Neuronal stem cell (in vitro differentiated cells): ENCODE data around the gene ADCY10.

Experiments used
- DNase-seq: peaks from one replicate; pipeline ENCODE4 v3.0.0-alpha.2; 2013; ENCODE audit warnings: low spot score
- H2AFZ ChIP-seq: one replicate; pipeline ENCODE4 v1.6.1; 2013; ENCODE audit warnings: mild to moderate bottlenecking, low read length, inconsistent platforms
- H2AK5ac ChIP-seq: 2 replicates; pipeline ENCODE4 v1.6.1; 2013; ENCODE audit warnings: low read depth, mild to moderate bottlenecking, inconsistent platforms, low read length, moderate library complexity, mixed read lengths
- H2BK120ac ChIP-seq: 2 replicates; pipeline ENCODE4 v1.6.1; 2013; ENCODE audit warnings: low read depth, mild to moderate bottlenecking, inconsistent platforms, low read length, moderate library complexity, mixed read lengths
- H2BK12ac ChIP-seq: one replicate; pipeline ENCODE4 v1.6.1; 2013; ENCODE audit warnings: low read length, inconsistent platforms
- H2BK15ac ChIP-seq: 2 replicates; pipeline ENCODE4 v1.6.1; 2013; ENCODE audit warnings: mild to moderate bottlenecking, low read length, inconsistent platforms, mixed read lengths
- H2BK5ac ChIP-seq: one replicate; pipeline ENCODE4 v1.6.1; 2013; ENCODE audit warnings: inconsistent platforms, mild to moderate bottlenecking, low read length, moderate library complexity
- H3K14ac ChIP-seq: one replicate; pipeline ENCODE4 v1.6.1; 2013; ENCODE audit warnings: low read length, inconsistent platforms
- H3K18ac ChIP-seq: 2 replicates; pipeline ENCODE4 v1.6.1; 2013; ENCODE audit warnings: low read length, inconsistent platforms
- H3K23ac ChIP-seq: 2 replicates; pipeline ENCODE4 v1.6.1; 2013; ENCODE audit warnings: low read depth, mild to moderate bottlenecking, mixed read lengths, low read length, inconsistent platforms; ENCODE audit not compliant: poor library complexity
- H3K27ac ChIP-seq: replicated peaks from 3 replicates; pipeline ENCODE4 v1.5.1; 2013; ENCODE audit warnings: low read length, inconsistent platforms
- H3K27me3 ChIP-seq, 3 experiments: 2 replicates each; pipeline ENCODE4 v1.6.1; 2013; ENCODE audit warnings: low read length in 3 of 3, mild to moderate bottlenecking in 2 of 3, inconsistent platforms in 1 of 3, low read depth in 1 of 3, mixed read lengths in 1 of 3, moderate library complexity in 1 of 3; ENCODE audit not compliant: control insufficient read depth in 3 of 3, insufficient read depth in 3 of 3
- H3K36me3 ChIP-seq, 2 donors: replicated peaks in 1 of 2; 2 replicates each; pipeline ENCODE4 v1.6.1; 2013; ENCODE audit warnings: low read length in 2 of 2; ENCODE audit not compliant: control insufficient read depth in 2 of 2, insufficient read depth in 2 of 2
- H3K4ac ChIP-seq: 2 replicates; pipeline ENCODE4 v1.6.1; 2013; ENCODE audit warnings: inconsistent platforms, mild to moderate bottlenecking, low read length, moderate library complexity
- H3K4me1 ChIP-seq, 2 donors: 1 replicate in 1 of 2; 2 replicates in 1 of 2; pipeline ENCODE4 v1.6.1; 2013; ENCODE audit warnings: low read length in 2 of 2, low read depth in 1 of 2; ENCODE audit not compliant: control insufficient read depth in 2 of 2, insufficient read depth in 1 of 2
- H3K4me2 ChIP-seq: one replicate; pipeline ENCODE4 v1.6.1; 2013; ENCODE audit warnings: mild to moderate bottlenecking, low read length, inconsistent platforms; ENCODE audit not compliant: insufficient read depth, poor library complexity, severe bottlenecking
- H3K4me3 ChIP-seq, 2 donors: 2 replicates each; pipeline ENCODE4 v1.5.1; 2013; ENCODE audit warnings: low read length in 2 of 2, mild to moderate bottlenecking in 2 of 2, inconsistent platforms in 1 of 2, moderate library complexity in 1 of 2
- H3K79me1 ChIP-seq: one replicate; pipeline ENCODE4 v1.6.1; 2013; ENCODE audit warnings: low read depth, mild to moderate bottlenecking, inconsistent platforms, low read length, moderate library complexity
- H3K9ac ChIP-seq: one replicate; pipeline ENCODE4 v1.6.1; 2013; ENCODE audit warnings: mild to moderate bottlenecking, low read depth, low read length, inconsistent platforms; ENCODE audit not compliant: poor library complexity
- H3K9me3 ChIP-seq, 2 donors: replicated peaks in 1 of 2; 2 replicates each; pipeline versions ENCODE3 to v1.6.1; 2013; ENCODE audit warnings: low read length in 2 of 2, mild to moderate bottlenecking in 2 of 2, inconsistent platforms in 1 of 2, low read depth in 1 of 2, mixed read lengths in 1 of 2, moderate library complexity in 1 of 2; ENCODE audit not compliant: control insufficient read depth in 2 of 2, insufficient read depth in 1 of 2
- H4K8ac ChIP-seq: one replicate; pipeline ENCODE4 v1.6.1; 2013; ENCODE audit warnings: low read depth, mild to moderate bottlenecking, inconsistent platforms, low read length, moderate library complexity
- H4K91ac ChIP-seq: one replicate; pipeline ENCODE4 v1.6.1; 2013; ENCODE audit warnings: low read length, low read depth, mild to moderate bottlenecking, inconsistent platforms; ENCODE audit not compliant: poor library complexity
- WGBS, 2 donors: extraction: QIAGEN DNeasy Blood & Tissue Kit; methylation state at CpG; one replicate each; pipeline ENCODE4 v1.1.7; 2013; ENCODE audit warnings: missing lambda C conversion rate in 2 of 2, mixed read lengths in 1 of 2; ENCODE audit not compliant: insufficient read length in 2 of 2, insufficient replicate concordance in 1 of 2; ENCODE audit errors: extremely low coverage in 2 of 2; 5-methylcytosine and 5-hydroxymethylcytosine counted together

The ADCY10 gene

DNA sequence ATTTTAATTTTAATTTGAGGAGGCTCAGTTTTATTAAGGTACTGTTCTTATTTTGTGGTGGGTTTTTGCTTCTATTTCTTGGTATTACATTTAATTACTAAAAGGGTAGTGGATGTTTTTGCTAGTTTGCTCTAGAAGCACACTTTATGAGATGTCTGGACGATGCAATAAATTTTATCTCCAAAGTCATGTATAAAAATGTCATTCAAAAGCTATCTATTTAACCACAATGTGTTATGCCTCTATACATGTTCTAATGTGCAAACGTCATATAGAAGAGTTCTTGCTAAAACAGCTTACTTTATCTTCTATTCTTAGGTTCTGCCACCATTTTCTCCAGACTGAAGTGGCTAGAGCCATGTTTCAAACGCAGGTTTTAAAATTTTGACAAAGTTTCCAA, 35.9 kb upstream of the ADCY10 start:
- Histone ChIP-seq H2BK15ac (no peak overlapping the region), H3K27ac (no peak overlapping the region), H3K23ac (no peak overlapping the region), H2BK12ac (no peak overlapping the region), H3K4me1 (no peaks in the 10 kb centered on the region), H3K14ac (no peak overlapping the region), H3K4me2 (no peak overlapping the region), H3K4me3 (no peak overlapping the region), H3K9me3 (peaks cover 0 to 2% of the 10 kb centered on the region in 2 donors), H3K79me1 (no peaks in the 10 kb centered on the region), H2BK120ac (no peak overlapping the region), H3K18ac (no peak overlapping the region), H3K4ac (no peak overlapping the region), H3K36me3 (peaks cover 0 to 14% of the 10 kb centered on the region in 2 donors), H3K27me3 (no peaks in the 10 kb centered on the region), H2BK5ac (no peak overlapping the region), H4K8ac (no peak overlapping the region), H4K91ac (no peak overlapping the region), H3K9ac (no peak overlapping the region), H2AFZ (no peak overlapping the region), H2AK5ac (no peak overlapping the region)
- no peak for DNase-seq
- no CpG with 5 or more reads among the region's 3 CpGs for WGBS, 2 donors

DNA sequence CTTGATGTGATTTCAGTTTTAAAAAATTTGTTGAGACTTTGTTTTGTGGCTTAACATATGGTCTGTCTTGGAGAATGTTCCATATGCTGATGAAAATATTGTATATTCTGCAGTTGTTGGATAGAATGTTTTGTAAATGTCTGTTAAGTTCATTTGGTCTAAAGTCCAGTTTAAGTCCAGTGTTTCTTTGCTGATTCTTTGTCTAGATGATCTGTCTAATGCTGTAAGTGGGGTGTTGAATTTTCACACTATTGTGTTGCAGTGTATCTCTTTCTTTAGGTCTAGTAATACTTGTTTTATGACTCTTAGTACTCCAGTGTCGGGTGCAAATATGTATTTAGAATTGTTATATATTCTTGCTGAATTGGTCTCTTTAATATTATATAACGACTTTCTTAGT, 33.8 kb upstream of the ADCY10 start:
- H4K8ac ChIP-seq: no peak overlapping the region
- no peak overlapping the region for H2AK5ac ChIP-seq
- H3K14ac ChIP-seq: no peak overlapping the region
- H2BK120ac ChIP-seq: no peak overlapping the region
- peaks cover 0 to 3% of the 10 kb centered on the region in 2 donors for H3K36me3 ChIP-seq
- H3K18ac ChIP-seq: no peak overlapping the region
- H3K23ac ChIP-seq: no peak overlapping the region
- no peak overlapping the region for H2AFZ ChIP-seq
- DNase-seq: no peak
- H3K27me3 ChIP-seq: no peaks in the 10 kb centered on the region
- no peak overlapping the region for H2BK15ac ChIP-seq
- H2BK12ac ChIP-seq: no peak overlapping the region
- no peak overlapping the region for H2BK5ac ChIP-seq
- no peaks in the 10 kb centered on the region for H3K79me1 ChIP-seq
- H3K4me2 ChIP-seq: no peak overlapping the region
- H3K9me3 ChIP-seq: peaks cover 0 to 2% of the 10 kb centered on the region in 2 donors
- no peaks in the 10 kb centered on the region for H3K4me1 ChIP-seq
- H3K4me3 ChIP-seq: no peak overlapping the region
- no peak overlapping the region for H3K27ac ChIP-seq
- WGBS, 2 donors: no CpG with 5 or more reads among the region's 2 CpGs
- H4K91ac ChIP-seq: no peak overlapping the region
- H3K9ac ChIP-seq: no peak overlapping the region
- H3K4ac ChIP-seq: no peak overlapping the region

DNA sequence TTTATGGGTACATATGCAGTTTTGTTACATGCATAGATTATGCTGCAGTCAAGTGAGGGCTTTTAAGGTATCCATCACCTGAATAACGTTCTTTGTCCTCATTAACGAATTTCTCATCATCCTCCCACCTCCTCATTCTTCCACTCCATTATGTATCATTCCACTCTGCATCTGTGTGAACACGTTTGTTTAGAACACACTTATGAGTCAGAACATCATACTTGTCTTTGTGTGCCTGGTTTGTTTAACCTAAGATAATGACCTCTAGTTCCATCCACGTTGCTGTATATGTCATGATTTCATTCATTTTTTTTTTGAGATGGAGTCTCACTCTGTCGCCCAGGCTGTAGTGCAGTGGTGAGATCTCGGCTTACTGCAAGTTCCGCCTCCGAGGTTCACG, 29.6 kb upstream of the ADCY10 start:
- Histone ChIP-seq H2AK5ac (no peak overlapping the region), H3K18ac (no peak overlapping the region), H3K4me3 (no peak overlapping the region), H3K9me3 (peaks cover 0 to 2% of the 10 kb centered on the region in 2 donors), H3K27ac (no peak overlapping the region), H2BK5ac (no peak overlapping the region), H3K4me2 (no peak overlapping the region), H3K27me3 (no peaks in the 10 kb centered on the region), H3K4ac (no peak overlapping the region), H3K14ac (no peak overlapping the region), H3K36me3 (no peaks in the 10 kb centered on the region), H3K9ac (no peak overlapping the region), H4K8ac (no peak overlapping the region), H3K4me1 (no peaks in the 10 kb centered on the region), H4K91ac (no peak overlapping the region), H2BK12ac (no peak overlapping the region), H2BK15ac (no peak overlapping the region), H2AFZ (no peak overlapping the region), H3K79me1 (peaks cover 2% of the 10 kb centered on the region), H2BK120ac (no peak overlapping the region), H3K23ac (no peak overlapping the region)
- WGBS, 2 donors: 100% methylated on average over 1 to 2 of the region's 9 CpGs
- DNase-seq: no peak

DNA sequence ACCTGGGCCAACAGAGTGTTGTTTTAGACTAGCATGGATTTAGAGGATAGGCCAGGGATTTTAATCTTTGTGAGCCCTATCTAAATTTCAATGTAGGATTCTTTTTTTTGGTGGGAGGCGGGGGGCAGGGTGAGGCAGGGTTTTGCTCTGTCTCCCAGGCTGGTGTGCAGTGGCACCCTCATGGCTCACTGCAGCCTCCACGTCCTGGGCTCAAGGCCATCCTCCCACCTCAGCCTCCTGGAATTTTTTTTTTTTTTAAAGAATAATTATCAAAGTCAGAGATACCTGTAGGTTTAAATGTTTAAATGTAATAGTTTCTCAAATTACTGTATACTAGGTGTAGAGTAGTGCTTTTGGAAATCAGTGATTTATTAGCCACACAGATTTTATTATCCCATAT, 26.3 kb upstream of the ADCY10 start:
- H2BK15ac ChIP-seq: no peak overlapping the region
- no peak overlapping the region for H3K9ac ChIP-seq
- no peak overlapping the region for H3K23ac ChIP-seq
- H3K79me1 ChIP-seq: peaks cover 2% of the 10 kb centered on the region
- no CpG with 5 or more reads among the region's 2 CpGs for WGBS, 2 donors
- H3K4me2 ChIP-seq: no peak overlapping the region
- no peak overlapping the region for H2BK5ac ChIP-seq
- peaks cover 0 to 2% of the 10 kb centered on the region in 2 donors for H3K9me3 ChIP-seq
- H2AK5ac ChIP-seq: no peak overlapping the region
- H3K14ac ChIP-seq: no peak overlapping the region
- no peak for DNase-seq
- H4K8ac ChIP-seq: no peak overlapping the region
- no peak overlapping the region for H3K18ac ChIP-seq
- H3K4ac ChIP-seq: no peak overlapping the region
- no peaks in the 10 kb centered on the region for H3K27me3 ChIP-seq
- no peak overlapping the region for H3K27ac ChIP-seq
- peaks cover 0 to 3% of the 10 kb centered on the region in 2 donors for H3K4me1 ChIP-seq
- H2BK12ac ChIP-seq: no peak overlapping the region
- H3K36me3 ChIP-seq: no peaks in the 10 kb centered on the region
- no peak overlapping the region for H2BK120ac ChIP-seq
- no peak overlapping the region for H2AFZ ChIP-seq
- no peak overlapping the region for H3K4me3 ChIP-seq
- no peak overlapping the region for H4K91ac ChIP-seq
